Measurements from ENCODE around the gene MYO16.
"Not testable (repeated sequence)": the region's sequence is repeated elsewhere in the genome, so short reads cannot be mapped to it uniquely, and the experiment has no call there.

MYO16 gene

GRCh38 chr13:109091249-109091648 lies 461.8 kb downstream of the MYO16 start:
- DNase-seq: no peak

- not testable (repeated sequence) for DNase-seq
These were observed 462.8 kb downstream of the MYO16 start for GRCh38 chr13:109092186-109092585.

GRCh38 chr13:109093998-109094397 lies 464.6 kb downstream of the MYO16 start:
- no peak for DNase-seq

GRCh38 chr13:109095126-109095525 lies 465.7 kb downstream of the MYO16 start:
- no peak for DNase-seq

- peak; percentile 9 for DNase-seq
These were observed 466.7 kb downstream of the MYO16 start for GRCh38 chr13:109096101-109096500.

DNA sequence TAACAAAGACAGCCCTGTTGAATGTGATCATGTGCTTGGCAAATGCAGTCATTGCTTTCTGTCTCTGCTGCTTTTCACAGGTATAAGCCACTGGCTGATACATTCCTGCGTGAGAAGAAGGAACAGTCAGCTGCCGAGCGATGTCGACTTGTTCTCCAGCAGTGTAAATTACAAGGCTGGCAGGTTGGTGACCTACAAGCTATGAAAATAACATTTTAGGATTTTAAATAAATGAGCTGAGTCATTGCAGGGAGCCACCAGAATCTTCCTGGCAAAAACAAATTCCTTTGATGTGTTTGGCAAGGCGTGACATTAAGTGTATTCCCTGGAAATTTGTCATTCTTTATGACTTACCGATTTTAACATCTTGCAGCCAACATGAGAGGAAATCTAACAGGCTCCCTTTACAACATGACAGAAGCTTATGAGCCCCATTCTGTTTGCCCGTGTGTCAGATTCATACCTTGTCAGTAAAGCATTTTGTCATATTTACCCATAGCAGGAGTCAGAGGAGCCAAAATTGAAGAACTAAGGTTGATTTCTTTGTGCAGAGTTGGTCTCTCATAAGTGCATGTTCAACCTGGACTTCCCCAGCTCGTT lies 471.4 kb downstream of the MYO16 start:
- DNase-seq: no peak

DNA sequence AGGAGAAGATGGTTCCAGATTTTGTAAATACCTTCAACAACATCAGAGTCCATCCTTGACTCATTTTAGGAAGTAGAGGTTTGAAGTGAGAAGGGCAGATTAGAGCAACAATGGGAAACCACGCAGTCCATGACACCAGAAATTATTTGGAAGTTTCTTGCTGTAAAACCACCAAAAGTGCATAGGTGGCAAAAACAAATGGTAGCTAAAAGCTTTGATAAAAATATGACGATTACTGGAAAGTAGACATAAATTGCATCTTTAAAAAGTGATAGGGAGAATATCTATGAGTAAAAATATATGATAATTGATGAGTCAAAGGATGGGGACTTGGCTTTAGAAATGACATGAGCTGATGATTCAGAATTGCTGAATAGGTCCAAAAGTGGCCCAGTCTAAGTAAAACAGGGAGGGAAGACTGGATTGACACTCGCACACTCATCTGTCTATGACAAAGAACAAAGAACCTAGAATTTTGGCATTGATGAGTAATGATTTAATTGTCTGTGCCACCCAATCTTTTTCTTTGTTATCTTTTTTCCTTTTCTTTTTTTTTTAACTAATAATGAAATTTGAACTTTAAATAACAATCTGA lies 472.2 kb downstream of the MYO16 start:
- no peak for DNase-seq

DNA sequence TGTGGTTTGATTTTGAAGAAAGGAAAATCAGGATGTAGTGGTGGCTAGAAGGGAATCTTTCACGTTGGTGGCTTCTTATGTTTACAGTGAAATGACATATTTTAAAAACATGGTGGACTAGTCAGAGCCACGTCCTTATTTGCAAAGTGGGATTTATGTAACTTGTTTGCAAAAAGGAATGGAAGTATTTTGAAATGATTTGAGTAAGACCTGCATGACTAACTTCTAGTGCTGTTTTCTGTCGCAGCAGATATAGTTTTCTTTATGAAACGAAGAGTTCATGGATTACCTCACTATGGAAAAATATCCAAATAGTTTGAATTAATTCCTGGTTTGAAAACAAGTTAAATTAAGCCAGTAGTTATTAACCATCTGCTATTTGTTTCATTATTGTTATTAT lies 476.5 kb downstream of the MYO16 start:
- no peak for DNase-seq

DNA sequence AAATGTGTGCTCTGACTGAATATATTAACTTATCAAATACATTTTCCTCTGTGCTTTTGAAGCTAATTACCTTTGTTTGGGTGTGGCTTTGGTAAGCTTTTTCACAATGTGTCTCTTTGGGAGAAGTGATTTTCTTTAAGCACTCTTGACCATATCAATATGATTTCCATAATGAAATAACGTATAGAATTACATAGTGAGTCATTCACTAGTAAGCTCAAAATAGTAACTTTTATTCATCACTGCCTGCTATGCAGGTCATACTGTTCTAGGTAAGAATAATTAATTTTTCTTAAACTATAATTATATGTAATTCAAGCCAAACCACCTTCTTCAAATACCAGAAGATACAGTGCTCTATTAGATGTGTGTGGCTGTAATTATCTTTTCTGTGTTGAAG lies 480.7 kb downstream of the MYO16 start:
- no peak for DNase-seq

- no peak for DNase-seq
These were observed 481.7 kb downstream of the MYO16 start for GRCh38 chr13:109111141-109111540.

DNA sequence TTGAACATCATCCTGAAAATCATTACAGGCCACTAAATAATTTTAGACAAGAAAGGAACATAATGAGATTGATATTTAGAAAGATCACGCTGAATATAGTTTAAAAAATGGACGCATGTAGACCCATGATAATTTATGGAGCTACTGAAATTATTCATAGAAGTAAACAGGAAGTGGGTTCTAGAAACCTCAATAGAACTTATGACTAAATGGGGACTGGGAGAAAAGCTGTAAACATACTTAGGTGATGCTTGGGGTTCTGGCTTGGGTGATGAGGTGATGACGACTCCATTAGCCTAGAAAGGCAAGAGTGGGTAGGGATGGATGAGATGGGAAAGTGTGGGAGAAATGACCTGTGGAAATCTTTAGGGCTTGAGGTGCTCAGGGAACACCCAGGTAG lies 484.0 kb downstream of the MYO16 start:
- no peak for DNase-seq

GRCh38 chr13:109114162-109114561 lies 484.8 kb downstream of the MYO16 start:
- no peak for DNase-seq

DNA sequence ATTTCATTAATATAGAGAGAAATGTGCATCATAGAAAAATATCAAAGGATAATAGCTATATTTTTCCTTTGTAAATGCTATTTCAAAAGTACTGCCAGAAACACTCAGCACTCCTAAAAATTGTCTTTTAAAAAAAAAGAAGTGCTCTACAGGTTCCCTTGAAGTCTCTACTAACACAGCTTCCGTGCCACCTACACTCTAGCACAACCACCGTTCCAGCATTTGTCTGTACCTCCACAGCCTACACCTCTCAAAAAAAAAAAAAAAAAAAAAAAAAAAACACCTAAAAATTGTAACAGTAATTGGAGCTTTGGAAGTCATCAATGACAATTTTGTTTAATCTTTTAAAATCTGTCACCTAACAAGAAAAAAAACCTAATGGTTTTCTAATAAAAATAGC lies 485.6 kb downstream of the MYO16 start:
- DNase-seq: no peak

GRCh38 chr13:109118521-109118920 lies 489.1 kb downstream of the MYO16 start:
- DNase-seq: no peak

GRCh38 chr13:109119896-109120295 lies 490.5 kb downstream of the MYO16 start:
- DNase-seq: no peak

DNA sequence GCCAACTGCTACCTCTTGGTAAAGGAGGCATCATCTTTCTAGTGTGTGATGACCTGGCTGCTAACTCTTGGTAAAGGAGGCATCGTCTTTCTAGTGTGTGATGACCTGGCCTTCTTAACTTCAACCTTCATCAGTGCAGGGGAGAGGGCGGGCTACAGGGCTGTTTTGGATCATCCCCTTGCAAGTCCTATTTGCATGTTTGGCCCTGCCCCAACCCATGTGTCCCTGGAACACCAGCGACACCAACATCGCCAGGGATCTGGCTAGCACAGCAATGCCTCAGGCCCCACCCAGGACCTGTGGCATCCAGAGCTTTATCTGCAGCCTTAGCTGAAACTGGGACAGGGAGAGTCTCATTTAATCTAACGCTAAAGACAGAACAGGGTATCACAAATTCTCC lies 492.4 kb downstream of the MYO16 start:
- no peak for DNase-seq

DNA sequence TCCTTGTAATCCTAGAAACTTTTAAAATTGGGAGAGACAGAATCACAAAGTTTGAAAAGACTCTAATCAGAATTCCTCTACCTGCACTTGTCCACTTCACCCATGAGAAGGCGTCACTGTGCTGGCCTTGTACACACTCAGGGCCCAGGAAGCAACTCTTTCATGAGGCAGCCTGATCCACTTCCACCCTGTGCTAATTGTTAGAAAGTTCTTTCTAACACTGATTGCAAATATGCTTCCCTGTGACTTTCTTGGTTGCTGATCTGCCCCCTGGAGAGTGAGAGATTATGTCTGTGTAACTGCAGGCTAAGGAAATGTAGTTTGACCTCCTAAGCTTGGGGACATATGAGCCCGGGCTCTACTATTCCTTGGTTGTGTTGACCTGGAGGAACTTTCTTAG lies 494.6 kb downstream of the MYO16 start:
- no peak for DNase-seq

- no peak for DNase-seq
These were observed 496.8 kb downstream of the MYO16 start for GRCh38 chr13:109126178-109126577.

- no peak for DNase-seq
These were observed 497.7 kb downstream of the MYO16 start for GRCh38 chr13:109126891-109127641.

DNA sequence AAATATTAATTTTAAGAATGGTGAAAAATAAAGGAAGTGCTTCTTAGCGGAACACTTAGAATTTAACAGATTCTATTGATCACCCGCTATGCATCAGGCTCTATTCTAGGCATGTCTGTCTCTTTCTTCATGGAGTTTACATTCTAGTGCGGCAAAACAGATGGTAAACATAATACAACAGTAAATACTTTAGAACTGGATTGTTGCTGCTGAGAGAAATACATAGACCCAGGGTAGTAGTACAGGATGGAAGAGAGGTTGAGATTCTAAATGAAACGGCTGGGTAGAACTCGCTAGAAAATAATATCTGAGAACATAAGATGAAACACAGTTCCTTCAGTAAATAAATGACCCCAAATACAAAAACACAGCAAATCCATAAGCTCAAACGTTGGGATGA lies 498.7 kb downstream of the MYO16 start:
- no peak for DNase-seq

DNA sequence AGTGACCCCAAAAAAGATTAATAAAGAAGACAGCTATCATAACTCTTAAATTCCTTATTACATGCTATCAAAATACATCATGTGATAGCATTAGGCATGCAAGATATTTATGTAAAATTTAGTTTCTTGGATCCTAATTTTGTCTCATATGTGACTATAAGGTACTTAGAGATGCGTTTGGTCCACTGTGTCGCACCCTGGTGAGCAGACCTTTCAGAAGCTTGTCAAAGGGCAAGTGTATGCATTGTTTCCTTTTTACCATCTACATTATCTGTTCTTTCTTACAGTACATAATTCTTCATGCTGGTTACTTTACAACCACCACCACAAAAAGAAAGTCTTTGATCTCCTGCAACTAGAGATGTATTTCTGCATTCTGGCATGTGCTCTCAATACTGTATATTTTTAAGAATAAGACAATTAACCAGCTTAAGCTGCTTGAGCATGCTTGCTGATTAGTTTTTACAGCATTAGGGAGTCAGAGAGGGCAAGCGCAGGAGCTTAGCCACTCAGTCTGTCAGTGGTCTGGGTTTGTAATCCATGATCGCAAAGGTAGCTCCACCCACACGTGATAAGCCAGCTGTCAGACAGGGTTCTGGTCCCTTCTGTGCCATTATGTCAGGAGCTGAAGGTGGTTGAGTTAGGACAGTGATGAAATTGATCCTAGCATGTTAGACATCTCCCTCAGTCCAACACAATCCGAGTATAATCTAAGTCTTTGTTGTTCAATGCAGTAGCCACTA lies 500.9 kb downstream of the MYO16 start:
- DNase-seq: no peak

GRCh38 chr13:109131698-109132257 lies 502.4 kb downstream of the MYO16 start:
- DNase-seq: peak; percentile 47

DNA sequence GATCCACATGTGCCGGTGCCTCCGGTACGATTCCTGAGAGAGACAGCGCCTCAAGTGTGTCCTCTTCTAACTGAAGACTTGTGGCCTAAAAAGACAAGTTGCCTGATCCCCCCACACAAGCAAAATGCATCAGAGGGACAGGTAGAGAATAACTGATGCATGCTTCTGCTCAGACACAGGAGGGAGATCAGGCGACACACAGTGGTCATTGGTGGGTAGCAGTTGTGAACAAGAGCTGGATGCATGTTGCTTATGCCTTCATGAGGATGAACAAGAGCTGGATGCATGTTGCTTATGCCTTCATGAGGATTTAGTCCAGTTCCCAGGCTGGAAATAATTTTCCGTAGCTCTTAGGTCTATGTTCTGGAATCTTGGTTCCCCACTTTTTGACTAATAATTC lies 505.6 kb downstream of the MYO16 start:
- DNase-seq: no peak
